Tibial nerve (tissue), 4 donors: ENCODE measurements around the gene HOXB4.

ENCODE experiments used
- EP300 ChIP-seq, 2 donors: sonication (generic); formaldehyde crosslinking; IDR thresholded peaks; one replicate each; pipeline ENCODE4 v1.6.1; 2017; ENCODE audit warnings: antibody characterized with exemption in 2 of 2, mild to moderate bottlenecking in 1 of 2
- POLR2A ChIP-seq, 2 donors: fragments of 450-650 bp; IDR thresholded peaks; one replicate each; pipeline ENCODE4 v1.6.1; 2017; ENCODE audit warnings: antibody characterized with exemption in 2 of 2, mild to moderate bottlenecking in 2 of 2, moderate library complexity in 2 of 2
- TF ChIP-seq, protein P1 (sequence below), 5 experiments: fragments of 200-600 bp in 3 of 5; fragments of 450-650 bp in 2 of 5; sonication (generic) in 3 of 5; IDR thresholded peaks; one replicate each; pipeline ENCODE4 v1.5.1; 2016 to 2019; ENCODE audit warnings: antibody characterized with exemption in 5 of 5, mild to moderate bottlenecking in 3 of 5, moderate library complexity in 2 of 5

- TF ChIP-seq, protein P1, sequence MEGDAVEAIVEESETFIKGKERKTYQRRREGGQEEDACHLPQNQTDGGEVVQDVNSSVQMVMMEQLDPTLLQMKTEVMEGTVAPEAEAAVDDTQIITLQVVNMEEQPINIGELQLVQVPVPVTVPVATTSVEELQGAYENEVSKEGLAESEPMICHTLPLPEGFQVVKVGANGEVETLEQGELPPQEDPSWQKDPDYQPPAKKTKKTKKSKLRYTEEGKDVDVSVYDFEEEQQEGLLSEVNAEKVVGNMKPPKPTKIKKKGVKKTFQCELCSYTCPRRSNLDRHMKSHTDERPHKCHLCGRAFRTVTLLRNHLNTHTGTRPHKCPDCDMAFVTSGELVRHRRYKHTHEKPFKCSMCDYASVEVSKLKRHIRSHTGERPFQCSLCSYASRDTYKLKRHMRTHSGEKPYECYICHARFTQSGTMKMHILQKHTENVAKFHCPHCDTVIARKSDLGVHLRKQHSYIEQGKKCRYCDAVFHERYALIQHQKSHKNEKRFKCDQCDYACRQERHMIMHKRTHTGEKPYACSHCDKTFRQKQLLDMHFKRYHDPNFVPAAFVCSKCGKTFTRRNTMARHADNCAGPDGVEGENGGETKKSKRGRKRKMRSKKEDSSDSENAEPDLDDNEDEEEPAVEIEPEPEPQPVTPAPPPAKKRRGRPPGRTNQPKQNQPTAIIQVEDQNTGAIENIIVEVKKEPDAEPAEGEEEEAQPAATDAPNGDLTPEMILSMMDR (IDR thresholded peaks at IDR 0.05) = no peak
- peak in 1 of 2 donors; percentile 56 for TF ChIP-seq EP300 (IDR thresholded peaks at IDR 0.05)
- TF ChIP-seq POLR2A (IDR thresholded peaks at IDR 0.05) = peak in 1 of 2 donors; percentile 32
Observed at GRCh38 chr17:48577946-48578615, at the start of gene HOXB4.
